Glutamatergic neuron (in vitro differentiated cells): ENCODE data around the gene FBXL17. TPM values are rescaled to one million over a fixed set of nuclear protein-coding genes. Genes with fewer than 3 reads are reported as not detected.

Experiments
- DNase-seq: peaks from one replicate; pipeline ENCODE4 v3.0.0; 2022
- H3K27ac Mint-ChIP-seq: one replicate; pipeline ENCODE4 v1.8.0; 2020; ENCODE audit warnings: mild to moderate bottlenecking, mixed read lengths, inconsistent platforms; ENCODE audit not compliant: unreplicated experiment
- H3K27me3 Mint-ChIP-seq: one replicate; pipeline ENCODE4 v1.8.0; 2020; ENCODE audit warnings: mild to moderate bottlenecking, moderate library complexity, mixed read lengths, inconsistent platforms; ENCODE audit not compliant: unreplicated experiment
- H3K36me3 Mint-ChIP-seq: one replicate; pipeline ENCODE4 v1.8.0; 2020; ENCODE audit warnings: mild to moderate bottlenecking, mixed read lengths, inconsistent platforms; ENCODE audit not compliant: unreplicated experiment
- H3K4me1 Mint-ChIP-seq: one replicate; pipeline ENCODE4 v1.8.0; 2020; ENCODE audit warnings: mild to moderate bottlenecking, low read depth, mixed read lengths, inconsistent platforms; ENCODE audit not compliant: unreplicated experiment
- H3K4me3 Mint-ChIP-seq: one replicate; pipeline ENCODE4 v1.8.0; 2020; ENCODE audit warnings: mild to moderate bottlenecking, mixed read lengths, inconsistent platforms; ENCODE audit not compliant: unreplicated experiment
- H3K9me3 Mint-ChIP-seq: one replicate; pipeline ENCODE4 v1.8.0; 2020; ENCODE audit warnings: mild to moderate bottlenecking, moderate library complexity, mixed read lengths, inconsistent platforms; ENCODE audit not compliant: unreplicated experiment
- CTCF ChIP-seq: fragments of 200-600 bp; sonication (generic); IDR thresholded peaks from one replicate; pipeline ENCODE4 v1.5.0; 2021; ENCODE audit not compliant: partially characterized antibody, unreplicated experiment
- total RNA-seq: library from RNA; stranded (reverse); fragmentation: NEBNext Ultra II Directional; extraction: Animal tissue kit (Norgen Biotek cat#: 25700); gene quantifications from one replicate; pipeline ENCODE4 v1.2.1, GENCODE V29; 2021; ENCODE audit not compliant: unreplicated experiment

The FBXL17 gene
- total RNA-seq, 1 donor from 2014 or later = 20.3 TPM

- TF ChIP-seq CTCF = no peak
- H3K4me3 Mint-ChIP-seq = no peak overlapping the region
- H3K9me3 Mint-ChIP-seq = no peaks in the 10 kb centered on the region
- no peaks in the 10 kb centered on the region for H3K36me3 Mint-ChIP-seq
- DNase-seq = no peak
- H3K27me3 Mint-ChIP-seq = no peaks in the 10 kb centered on the region
- no peak overlapping the region for H3K27ac Mint-ChIP-seq
- no peaks in the 10 kb centered on the region for H3K4me1 Mint-ChIP-seq
These were observed 252.8 kb downstream of the FBXL17 start for GRCh38 chr5:108129129-108129528.

- Mint-ChIP-seq H3K27me3 (no peaks in the 10 kb centered on the region), H3K4me1 (peaks cover 6% of the 10 kb centered on the region), H3K36me3 (no peaks in the 10 kb centered on the region), H3K4me3 (no peak overlapping the region), H3K9me3 (no peaks in the 10 kb centered on the region), H3K27ac (no peak overlapping the region)
- TF ChIP-seq CTCF = no peak
- DNase-seq = no peak
These were observed 256.0 kb downstream of the FBXL17 start for GRCh38 chr5:108125771-108126511.

DNA sequence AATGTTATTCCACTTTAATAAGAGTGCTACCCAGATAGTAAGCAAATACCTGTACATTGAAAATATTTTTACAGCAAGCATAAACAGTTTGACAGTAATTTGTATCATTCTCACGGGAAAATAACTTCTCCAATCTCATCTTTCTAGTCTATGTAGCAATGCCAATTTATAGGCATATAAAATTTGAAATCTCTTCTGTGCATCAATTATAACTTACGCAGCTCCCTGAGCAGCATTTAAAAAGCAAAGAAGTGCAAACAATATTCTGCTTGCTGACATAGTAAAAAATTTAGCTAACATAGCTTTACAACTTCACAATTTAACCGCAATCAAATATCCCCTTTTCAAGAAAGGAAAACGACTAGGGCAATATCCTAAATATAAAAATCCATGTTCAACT, 257.3 kb downstream of the FBXL17 start:
- Mint-ChIP-seq H3K27ac (no peak overlapping the region), H3K9me3 (no peaks in the 10 kb centered on the region), H3K4me1 (peaks cover 6% of the 10 kb centered on the region), H3K36me3 (no peaks in the 10 kb centered on the region), H3K4me3 (no peak overlapping the region), H3K27me3 (no peaks in the 10 kb centered on the region)
- no peak for TF ChIP-seq CTCF
- no peak for DNase-seq

DNA sequence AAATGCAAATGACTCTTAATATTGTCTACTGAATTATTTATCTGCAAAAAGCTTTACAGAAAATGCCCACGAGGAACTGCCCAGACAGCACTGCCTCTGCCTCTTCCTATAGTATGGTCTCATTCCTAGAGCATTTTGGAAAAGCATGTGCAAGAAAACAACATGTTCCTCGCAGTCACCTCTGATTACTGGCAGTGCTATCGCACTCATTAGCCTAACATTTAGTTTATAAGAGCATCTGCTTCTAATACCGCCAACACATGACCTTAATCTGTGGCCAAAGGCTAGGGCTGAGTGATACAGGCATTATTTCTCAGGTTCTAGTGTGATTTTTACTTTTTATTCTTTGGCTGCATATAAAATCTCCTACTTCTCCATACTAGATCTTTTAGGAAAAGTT, 259.2 kb downstream of the FBXL17 start:
- Mint-ChIP-seq H3K27ac (no peak overlapping the region), H3K4me1 (peaks cover 6% of the 10 kb centered on the region), H3K9me3 (no peaks in the 10 kb centered on the region), H3K27me3 (no peaks in the 10 kb centered on the region), H3K4me3 (no peak overlapping the region), H3K36me3 (no peaks in the 10 kb centered on the region)
- no peak for DNase-seq
- TF ChIP-seq CTCF = no peak

DNA sequence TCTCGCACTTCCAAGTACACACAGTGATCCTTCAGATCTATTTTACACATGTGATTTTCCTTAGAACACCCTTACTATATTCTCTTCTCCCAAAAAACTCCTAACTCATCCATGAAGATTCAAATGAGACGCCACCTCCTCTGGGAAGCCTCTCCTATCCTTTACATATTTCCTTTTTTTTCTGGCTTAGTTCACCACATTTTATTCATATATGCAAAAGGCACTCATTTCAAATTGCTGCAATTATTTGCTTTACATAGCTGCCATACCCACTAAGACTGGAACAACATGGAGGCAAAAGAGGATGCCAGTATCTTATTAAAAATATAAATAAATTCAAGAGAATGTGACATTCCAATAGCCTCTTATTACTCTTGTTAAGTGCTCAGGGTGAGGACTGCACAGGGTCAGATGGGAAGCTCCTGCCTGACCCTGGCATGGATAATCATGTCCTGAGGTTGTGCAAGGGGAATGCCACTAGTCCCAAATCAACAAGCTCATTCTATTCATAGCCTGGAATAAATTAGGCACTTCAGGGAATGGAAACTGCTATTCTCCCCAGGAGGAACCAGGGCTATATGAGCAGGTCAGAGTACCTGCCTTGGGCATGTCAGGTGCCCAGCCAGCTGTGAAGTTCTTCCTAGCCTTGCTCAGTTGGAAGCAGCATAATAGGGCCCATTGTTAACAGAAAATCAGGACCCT, 262.9 kb downstream of the FBXL17 start:
- H3K4me1 Mint-ChIP-seq = peaks cover 6% of the 10 kb centered on the region

More for the DNA sequence above, 262.9 kb downstream of the FBXL17 start:
- no peaks in the 10 kb centered on the region for H3K27me3 Mint-ChIP-seq
- no peak overlapping the region for H3K27ac Mint-ChIP-seq
- no peaks in the 10 kb centered on the region for H3K9me3 Mint-ChIP-seq
- H3K36me3 Mint-ChIP-seq = no peaks in the 10 kb centered on the region
- TF ChIP-seq CTCF = no peak
- H3K4me3 Mint-ChIP-seq = no peak overlapping the region
- DNase-seq = no peak
